Spleen (tissue), 7 donors: ENCODE data around the gene RNF167.

Experiments used
- CTCF ChIP-seq, 11 experiments: fragments of 200-600 bp in 7 of 11; fragments of 450-650 bp in 4 of 11; sonication (generic) in 4 of 11; IDR thresholded peaks in 8 of 11; conservative IDR thresholded peaks in 3 of 11; 1 replicate in 7 of 11; 2 replicates in 4 of 11; pipeline versions ENCODE4 v1.4.0 to v1.8.0; 2016 to 2021; ENCODE audit warnings: antibody characterized with exemption in 11 of 11, inconsistent platforms in 4 of 11, mild to moderate bottlenecking in 1 of 11
- POLR2A ChIP-seq, 3 donors: fragments of 450-650 bp; IDR thresholded peaks; one replicate each; pipeline ENCODE4 v1.5.1; 2017; ENCODE audit warnings: antibody characterized with exemption in 3 of 3, mild to moderate bottlenecking in 1 of 3
- POLR2AphosphoS5 ChIP-seq, 3 donors: sonication (generic); formaldehyde crosslinking; IDR thresholded peaks; one replicate each; pipeline ENCODE4 v1.5.1; 2017; ENCODE audit warnings: antibody characterized with exemption in 3 of 3
- donor health status: DM: no; HTN: no; CAD: no; lungs with moderate emphysema.
- donor health status: DM: no; HTN: no; CAD: no.
- donor health status: DM: no; HTN: no; CAD: no.

GRCh38 chr17:4947010-4947410 lies 6.9 kb downstream of the RNF167 start:
- TF ChIP-seq CTCF (IDR thresholded peaks at IDR 0.05 in 8 of 11, conservative IDR thresholded peaks at IDR 0.05 in 3 of 11) (no peak), POLR2A (IDR thresholded peaks at IDR 0.05) (no peak), POLR2AphosphoS5 (IDR thresholded peaks at IDR 0.05) (no peak)
